ENCODE data around the gene LIMA1. TPM values are rescaled to one million over a fixed set of nuclear protein-coding genes. Genes with fewer than 3 reads are reported as not detected.
"Not testable (repeated sequence)": the region's sequence is repeated elsewhere in the genome, so short reads cannot be mapped to it uniquely, and the experiment has no call there.

Gene LIMA1
- 10 to 100 TPM; 20.7 to 28.3 TPM for total RNA-seq

- H3K4me3 ChIP-seq = peak within 1 kb of the TSS; percentile 94 to 97
- peak; percentile 84 for DNase-seq (ENCODE audit: low spot score)
- peak in 1 of 2 donors; percentile 73 for TF ChIP-seq CTCF (IDR thresholded peaks at IDR 0.05)
- no peaks in the 10 kb centered on the region for H3K9me3 ChIP-seq
- no peaks in the 10 kb centered on the region for H3K36me3 ChIP-seq
- no peaks in the 10 kb centered on the region for H3K27me3 ChIP-seq
- peaks cover 0 to 24% of the 10 kb centered on the region in 2 donors for H3K4me1 ChIP-seq
- peak within 1 kb of the TSS; percentile 79 to 86 for H3K27ac ChIP-seq
These were observed at the start of gene LIMA1 for GRCh38 chr12:50283229-50283923. LIMA1 (minus strand) TSS chr12:50283520; CDS start chr12:50248751, 34,769 bp downstream.

- Histone ChIP-seq H3K9me3 (no peaks in the 10 kb centered on the region), H3K27ac (no peak overlapping the region), H3K36me3 (no peaks in the 10 kb centered on the region), H3K27me3 (no peaks in the 10 kb centered on the region), H3K4me3 (no peak overlapping the region), H3K4me1 (peaks cover 0 to under 1% of the 10 kb centered on the region in 2 donors)
- DNase-seq (ENCODE audit: low spot score) = no peak
- no peak for TF ChIP-seq CTCF (IDR thresholded peaks at IDR 0.05)
These were observed 48.4 kb upstream of the LIMA1 start for GRCh38 chr12:50331745-50332144.

GRCh38 chr12:50328664-50329063, 45.3 kb upstream of the LIMA1 start:
- not testable (repeated sequence) for H3K9me3 ChIP-seq; H3K4me3 ChIP-seq; H3K27me3 ChIP-seq; H3K4me1 ChIP-seq; H3K27ac ChIP-seq; DNase-seq (ENCODE audit: low spot score); H3K36me3 ChIP-seq

- Histone ChIP-seq H3K9me3 (no peaks in the 10 kb centered on the region), H3K36me3 (no peaks in the 10 kb centered on the region), H3K27me3 (no peaks in the 10 kb centered on the region), H3K4me3 (no peak overlapping the region), H3K4me1 (peaks cover 0 to 7% of the 10 kb centered on the region in 2 donors), H3K27ac (no peak overlapping the region)
- DNase-seq (ENCODE audit: low spot score) = no peak
- no peak for TF ChIP-seq CTCF (IDR thresholded peaks at IDR 0.05)
These were observed 43.4 kb upstream of the LIMA1 start for GRCh38 chr12:50326590-50327284.

GRCh38 chr12:50325890-50326391, 42.6 kb upstream of the LIMA1 start:
- H3K36me3 ChIP-seq = no peaks in the 10 kb centered on the region
- no peak for DNase-seq (ENCODE audit: low spot score)
- H3K4me1 ChIP-seq = peaks cover 0 to 7% of the 10 kb centered on the region in 2 donors
- TF ChIP-seq CTCF (IDR thresholded peaks at IDR 0.05) = no peak
- no peak overlapping the region for H3K4me3 ChIP-seq
- H3K9me3 ChIP-seq = no peaks in the 10 kb centered on the region
- no peaks in the 10 kb centered on the region for H3K27me3 ChIP-seq
- H3K27ac ChIP-seq = no peak overlapping the region

- not testable (repeated sequence) for DNase-seq (ENCODE audit: low spot score); H3K27me3 ChIP-seq; H3K4me3 ChIP-seq; H3K36me3 ChIP-seq; H3K27ac ChIP-seq; H3K4me1 ChIP-seq; H3K9me3 ChIP-seq
These were observed 41.5 kb upstream of the LIMA1 start for GRCh38 chr12:50324770-50325169.

GRCh38 chr12:50324077-50324476, 40.8 kb upstream of the LIMA1 start:
- H3K27me3 ChIP-seq; DNase-seq (ENCODE audit: low spot score); H3K27ac ChIP-seq; H3K9me3 ChIP-seq; H3K4me3 ChIP-seq; H3K36me3 ChIP-seq; H3K4me1 ChIP-seq: not testable (repeated sequence)
